Mesenchymal stem cell (in vitro differentiated cells and primary cell): Measurements from ENCODE around the gene GOLGA8T.
"Not testable (repeated sequence)": the region's sequence is repeated elsewhere in the genome, so short reads cannot be mapped to it uniquely, and the experiment has no call there.

Experiments used
- DNase-seq: peaks from one replicate; pipeline ENCODE4 v3.0.0-alpha.2; 2013
- H2AFZ ChIP-seq: one replicate; pipeline ENCODE4 v1.6.1; 2013; ENCODE audit warnings: low read depth, mild to moderate bottlenecking, control low read depth, inconsistent platforms, low read length, moderate library complexity
- H2AK5ac ChIP-seq: 2 replicates; pipeline ENCODE4 v1.6.1; 2013; ENCODE audit warnings: low read length, moderate library complexity, mild to moderate bottlenecking, inconsistent platforms; ENCODE audit not compliant: severe bottlenecking
- H2BK120ac ChIP-seq: one replicate; pipeline ENCODE4 v1.6.1; 2013; ENCODE audit warnings: low read depth, mild to moderate bottlenecking, inconsistent platforms, low read length, moderate library complexity
- H2BK12ac ChIP-seq, 2 experiments: one replicate each; pipeline ENCODE4 v1.6.1; 2013; ENCODE audit warnings: inconsistent platforms in 2 of 2, low read length in 2 of 2, mild to moderate bottlenecking in 2 of 2, moderate library complexity in 2 of 2, control low read depth in 1 of 2
- H2BK15ac ChIP-seq: one replicate; pipeline ENCODE4 v1.6.1; 2013; ENCODE audit warnings: mild to moderate bottlenecking, low read depth, inconsistent platforms; ENCODE audit not compliant: poor library complexity, severe bottlenecking
- H2BK5ac ChIP-seq: 2 replicates; pipeline ENCODE4 v1.6.1; 2013; ENCODE audit warnings: low read depth, mild to moderate bottlenecking, low read length, control low read depth, inconsistent platforms; ENCODE audit not compliant: poor library complexity, severe bottlenecking
- H3K14ac ChIP-seq, 2 experiments: one replicate each; pipeline ENCODE4 v1.6.1; 2013; ENCODE audit warnings: inconsistent platforms in 2 of 2, low read length in 2 of 2, control low read depth in 1 of 2, mild to moderate bottlenecking in 1 of 2, moderate library complexity in 1 of 2
- H3K18ac ChIP-seq, 2 experiments: one replicate each; pipeline ENCODE4 v1.6.1; 2013; ENCODE audit warnings: inconsistent platforms in 2 of 2, low read length in 2 of 2, control low read depth in 1 of 2, low read depth in 1 of 2, mild to moderate bottlenecking in 1 of 2
- H3K23ac ChIP-seq, 2 experiments: one replicate each; pipeline ENCODE4 v1.6.1; 2013; ENCODE audit warnings: inconsistent platforms in 2 of 2, low read length in 2 of 2, mild to moderate bottlenecking in 2 of 2, moderate library complexity in 2 of 2, control low read depth in 1 of 2
- H3K27ac ChIP-seq: 2 replicates; pipeline ENCODE4 v1.5.1; 2013; ENCODE audit warnings: mild to moderate bottlenecking, moderate library complexity, low read length, control low read depth, inconsistent platforms; ENCODE audit not compliant: poor library complexity, severe bottlenecking
- H3K27me3 ChIP-seq, 2 experiments: 2 replicates each; pipeline versions ENCODE4 v1.6.1 to v1.7.0; 2013; ENCODE audit warnings: low read length in 2 of 2, mild to moderate bottlenecking in 2 of 2, moderate library complexity in 2 of 2, control low read depth in 1 of 2, inconsistent platforms in 1 of 2; ENCODE audit not compliant: control insufficient read depth in 1 of 2, insufficient read depth in 1 of 2
- H3K36me3 ChIP-seq, 2 experiments: 2 replicates each; pipeline versions ENCODE4 v1.6.1 to v1.7.0; 2013; ENCODE audit warnings: low read length in 2 of 2, control low read depth in 1 of 2, inconsistent platforms in 1 of 2, low read depth in 1 of 2, mild to moderate bottlenecking in 1 of 2; ENCODE audit not compliant: insufficient read depth in 2 of 2, control insufficient read depth in 1 of 2
- H3K4ac ChIP-seq, 2 experiments: one replicate each; pipeline ENCODE4 v1.6.1; 2013; ENCODE audit warnings: inconsistent platforms in 2 of 2, low read length in 2 of 2, mild to moderate bottlenecking in 2 of 2, moderate library complexity in 2 of 2, control low read depth in 1 of 2, low read depth in 1 of 2
- H3K4me1 ChIP-seq: 2 replicates; pipeline ENCODE4 v1.6.1; 2013; ENCODE audit warnings: low read depth, low read length, control low read depth; ENCODE audit not compliant: control insufficient read depth, insufficient read depth
- H3K4me2 ChIP-seq: 2 replicates; pipeline ENCODE4 v1.6.1; 2013; ENCODE audit warnings: low read length, mild to moderate bottlenecking, inconsistent platforms; ENCODE audit not compliant: poor library complexity, severe bottlenecking
- H3K4me3 ChIP-seq, 2 experiments: 2 replicates each; pipeline versions ENCODE4 v1.5.1 to v1.7.0; 2013; ENCODE audit warnings: low read length in 2 of 2, mild to moderate bottlenecking in 2 of 2, control low read depth in 1 of 2, low read depth in 1 of 2; ENCODE audit not compliant: insufficient read depth in 1 of 2
- H3K79me1 ChIP-seq: replicated peaks from 2 replicates; pipeline ENCODE4 v1.6.1; 2013; ENCODE audit warnings: mild to moderate bottlenecking, control low read depth, low read length, inconsistent platforms; ENCODE audit not compliant: poor library complexity, severe bottlenecking
- H3K9ac ChIP-seq: 2 replicates; pipeline ENCODE4 v1.7.0; 2013; ENCODE audit warnings: mild to moderate bottlenecking, low read length, moderate library complexity
- H3K9me3 ChIP-seq: 2 replicates; pipeline ENCODE4 v1.7.0; 2013; ENCODE audit warnings: mild to moderate bottlenecking, low read length; ENCODE audit not compliant: control insufficient read depth
- H4K8ac ChIP-seq: one replicate; pipeline ENCODE4 v1.6.1; 2013; ENCODE audit warnings: inconsistent platforms, mild to moderate bottlenecking, low read length, moderate library complexity
- H4K91ac ChIP-seq: one replicate; pipeline ENCODE4 v1.6.1; 2013; ENCODE audit warnings: mild to moderate bottlenecking, low read length, inconsistent platforms
- WGBS: methylation state at CpG from one replicate; pipeline ENCODE4 v1.1.7; 2013; ENCODE audit warnings: mixed read lengths; 5-methylcytosine and 5-hydroxymethylcytosine counted together

Gene GOLGA8T

DNA sequence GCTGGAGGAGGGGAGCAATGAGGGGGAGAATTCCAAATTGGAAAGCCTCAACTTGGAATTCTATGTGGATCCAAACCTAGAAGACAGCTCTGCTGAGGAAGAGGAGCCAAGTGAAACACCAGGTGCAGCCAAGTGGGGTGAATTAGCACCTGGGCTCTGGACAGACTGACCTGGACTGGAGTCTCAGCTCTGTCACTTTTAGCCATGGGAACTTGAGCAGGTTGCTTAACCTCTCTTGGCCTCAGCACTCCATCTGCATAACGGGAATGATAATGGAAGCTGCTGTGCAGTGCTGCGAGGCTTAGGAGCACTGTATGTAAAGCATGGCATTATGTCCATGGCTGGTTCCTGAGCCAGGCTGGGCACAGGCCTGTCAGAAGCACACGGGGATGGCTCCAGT is 41.8 kb downstream of the GOLGA8T start:
- not testable (repeated sequence) for H3K18ac ChIP-seq, H4K8ac ChIP-seq, H3K36me3 ChIP-seq, H3K79me1 ChIP-seq, H3K4me2 ChIP-seq, H3K23ac ChIP-seq, H3K9ac ChIP-seq, H3K14ac ChIP-seq, H2BK5ac ChIP-seq, H2AK5ac ChIP-seq, H2AFZ ChIP-seq, H2BK12ac ChIP-seq, H3K4me1 ChIP-seq, H3K4me3 ChIP-seq, H4K91ac ChIP-seq, DNase-seq, H2BK15ac ChIP-seq, H3K9me3 ChIP-seq, H3K27me3 ChIP-seq, H3K4ac ChIP-seq, H3K27ac ChIP-seq, H2BK120ac ChIP-seq
- no CpG with 5 or more reads among the region's 3 CpGs for WGBS

- H3K27me3 ChIP-seq = not testable (repeated sequence)
These were observed 45.0 kb downstream of the GOLGA8T start for GRCh38 chr15:30179814-30180213.

DNA sequence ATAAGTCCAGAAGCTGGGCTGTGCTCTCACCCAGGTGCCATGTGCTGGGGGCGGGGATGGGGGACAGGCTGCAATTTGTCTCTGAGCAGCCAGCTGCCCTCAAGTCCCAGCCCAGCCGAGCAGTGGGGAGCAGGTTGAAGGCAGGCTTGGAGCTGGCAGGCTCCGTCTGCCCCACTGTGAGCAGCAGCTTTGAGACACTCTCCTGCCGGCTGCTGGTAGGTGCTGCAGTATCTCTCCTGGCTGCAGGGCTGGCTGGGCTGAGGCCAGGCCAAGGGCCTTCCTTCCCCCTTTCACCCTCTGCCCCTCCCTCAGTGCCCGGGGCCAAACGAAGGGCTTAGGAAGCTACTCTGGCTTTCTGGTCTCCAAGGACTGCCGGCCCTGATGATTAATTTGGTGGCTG is 50.6 kb downstream of the GOLGA8T start:
- H2AFZ ChIP-seq, H3K4me1 ChIP-seq, H3K23ac ChIP-seq, H3K36me3 ChIP-seq, H3K4me3 ChIP-seq, H3K18ac ChIP-seq, H3K79me1 ChIP-seq, H2AK5ac ChIP-seq, H2BK120ac ChIP-seq, H3K9ac ChIP-seq, H3K14ac ChIP-seq, H4K8ac ChIP-seq, H3K27me3 ChIP-seq, H2BK5ac ChIP-seq, H4K91ac ChIP-seq, DNase-seq, H2BK12ac ChIP-seq, H3K27ac ChIP-seq, H2BK15ac ChIP-seq, H3K4me2 ChIP-seq, H3K9me3 ChIP-seq, H3K4ac ChIP-seq: not testable (repeated sequence)
- WGBS = no CpG with 5 or more reads among the region's 7 CpGs

More at GRCh38 chr15:30179814-30180213, 45.0 kb downstream of the GOLGA8T start:
- H2AK5ac ChIP-seq, H2AFZ ChIP-seq, H2BK12ac ChIP-seq, H3K18ac ChIP-seq, H2BK120ac ChIP-seq, H2BK5ac ChIP-seq, H3K9me3 ChIP-seq, H3K9ac ChIP-seq, H3K4me2 ChIP-seq, H3K14ac ChIP-seq, H3K27ac ChIP-seq, H3K23ac ChIP-seq, DNase-seq, H3K36me3 ChIP-seq, H3K79me1 ChIP-seq, H3K4ac ChIP-seq, H2BK15ac ChIP-seq, H3K4me1 ChIP-seq, H3K4me3 ChIP-seq, H4K8ac ChIP-seq, H4K91ac ChIP-seq: not testable (repeated sequence)

DNA sequence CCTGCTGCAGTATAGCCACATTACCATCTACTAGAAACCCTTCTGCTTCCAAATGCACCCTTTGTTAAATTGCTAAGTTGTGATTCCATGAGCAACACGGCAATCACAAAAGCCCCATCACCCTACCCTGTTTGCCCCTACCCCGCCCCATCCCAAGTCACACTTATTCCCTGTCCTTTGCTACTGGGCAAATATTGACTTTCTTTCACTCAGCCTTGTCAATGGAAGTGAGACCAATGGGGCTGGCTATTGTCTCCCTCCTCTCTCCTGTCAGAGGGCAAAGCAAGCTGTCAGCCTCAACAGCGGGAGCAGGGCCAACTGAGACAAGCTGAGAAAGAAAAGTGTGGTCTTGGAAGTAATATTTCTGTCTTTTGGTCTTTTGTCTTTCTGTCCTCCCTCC is 52.6 kb downstream of the GOLGA8T start:
- H2BK120ac ChIP-seq, H3K4me2 ChIP-seq, H3K4ac ChIP-seq, H2BK15ac ChIP-seq, H4K91ac ChIP-seq, DNase-seq, H3K9ac ChIP-seq, H3K27me3 ChIP-seq, H3K36me3 ChIP-seq, H3K4me1 ChIP-seq, H3K9me3 ChIP-seq, H3K23ac ChIP-seq, H3K79me1 ChIP-seq, H2AFZ ChIP-seq, H2BK12ac ChIP-seq, H3K4me3 ChIP-seq, H2BK5ac ChIP-seq, H3K14ac ChIP-seq, H3K18ac ChIP-seq, H2AK5ac ChIP-seq, H3K27ac ChIP-seq, H4K8ac ChIP-seq: not testable (repeated sequence)
- WGBS = no CpG with 5 or more reads among the region's 3 CpGs
